Ovary (tissue), 3 donors: Measurements from ENCODE around the gene HOXD9.

Source experiments
- POLR2A ChIP-seq: fragments of 450-650 bp; IDR thresholded peaks from one replicate; pipeline ENCODE4 v1.6.1; 2017; ENCODE audit warnings: antibody characterized with exemption, mild to moderate bottlenecking, moderate library complexity
- TF ChIP-seq, protein P1 (sequence below), 3 donors: fragments of 450-650 bp in 2 of 3; fragments of 200-600 bp in 1 of 3; IDR thresholded peaks; one replicate each; pipeline versions ENCODE4 v1.5.1 to v1.8.0; 2016 to 2022; ENCODE audit warnings: antibody characterized with exemption in 3 of 3, mild to moderate bottlenecking in 1 of 3
- donor health status: DM: no; HTN: no; CAD: no.

DNA sequence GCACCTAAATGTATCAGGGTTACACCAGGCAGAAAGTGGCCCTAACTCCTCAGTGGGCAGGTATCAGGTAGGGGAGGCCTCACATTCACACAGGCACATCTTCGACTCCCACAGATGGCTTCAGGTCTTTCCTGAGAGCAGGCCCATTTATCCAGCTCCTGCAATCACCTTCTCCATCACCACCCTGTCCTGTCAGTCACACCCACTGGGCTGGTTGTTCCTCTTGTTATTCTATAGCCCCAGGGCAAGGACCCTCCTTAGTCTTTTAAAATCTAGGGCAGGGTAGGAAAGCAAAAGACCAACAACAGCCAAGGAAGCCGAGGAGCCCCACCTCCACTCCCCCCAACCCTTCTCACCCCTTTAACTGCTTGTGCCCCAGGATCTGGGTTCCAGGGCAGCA is 19.8 kb downstream of the HOXD9 start:
- TF ChIP-seq, protein P1, sequence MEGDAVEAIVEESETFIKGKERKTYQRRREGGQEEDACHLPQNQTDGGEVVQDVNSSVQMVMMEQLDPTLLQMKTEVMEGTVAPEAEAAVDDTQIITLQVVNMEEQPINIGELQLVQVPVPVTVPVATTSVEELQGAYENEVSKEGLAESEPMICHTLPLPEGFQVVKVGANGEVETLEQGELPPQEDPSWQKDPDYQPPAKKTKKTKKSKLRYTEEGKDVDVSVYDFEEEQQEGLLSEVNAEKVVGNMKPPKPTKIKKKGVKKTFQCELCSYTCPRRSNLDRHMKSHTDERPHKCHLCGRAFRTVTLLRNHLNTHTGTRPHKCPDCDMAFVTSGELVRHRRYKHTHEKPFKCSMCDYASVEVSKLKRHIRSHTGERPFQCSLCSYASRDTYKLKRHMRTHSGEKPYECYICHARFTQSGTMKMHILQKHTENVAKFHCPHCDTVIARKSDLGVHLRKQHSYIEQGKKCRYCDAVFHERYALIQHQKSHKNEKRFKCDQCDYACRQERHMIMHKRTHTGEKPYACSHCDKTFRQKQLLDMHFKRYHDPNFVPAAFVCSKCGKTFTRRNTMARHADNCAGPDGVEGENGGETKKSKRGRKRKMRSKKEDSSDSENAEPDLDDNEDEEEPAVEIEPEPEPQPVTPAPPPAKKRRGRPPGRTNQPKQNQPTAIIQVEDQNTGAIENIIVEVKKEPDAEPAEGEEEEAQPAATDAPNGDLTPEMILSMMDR (IDR thresholded peaks at IDR 0.05), result no peak
- no peak for TF ChIP-seq POLR2A
